HepG2 (cell line): Measurements from ENCODE around the gene SLC36A3. TPM values are rescaled to one million over a fixed set of nuclear protein-coding genes. Genes with fewer than 3 reads are reported as not detected.
A peak's percentile ranks its signal among the peaks of the same experiment; 100 is the strongest.

Source experiments
- ARID4A ChIP-seq: sonication (generic); formaldehyde crosslinking; IDR thresholded peaks from 2 replicates; pipeline ENCODE4 v1.5.0; 2020; ENCODE audit warnings: mild to moderate bottlenecking, missing genetic modification reagents, borderline replicate concordance
- KLF16 ChIP-seq, 2 experiments: sonication (generic) in 1 of 2; formaldehyde crosslinking in 1 of 2; IDR thresholded peaks; 2 replicates each; pipeline versions ENCODE4 v1.6.1 to v1.8.0; 2016 to 2023; ENCODE audit warnings: missing genetic modification reagents in 2 of 2, missing compliant biosample characterization in 1 of 2
- MLXIP ChIP-seq: sonication (generic); formaldehyde crosslinking; IDR thresholded peaks from 2 replicates; pipeline ENCODE4 v1.9.0; 2021; ENCODE audit warnings: missing genetic modification reagents, borderline replicate concordance
- PBX3 ChIP-seq: sonication (generic); formaldehyde crosslinking; IDR thresholded peaks from 2 replicates; pipeline ENCODE4 v1.8.1; 2023; ENCODE audit warnings: missing genetic modification reagents, inconsistent platforms, borderline replicate concordance
- RXRA ChIP-seq: sonication (generic); formaldehyde crosslinking; IDR thresholded peaks from 2 replicates; pipeline ENCODE4 v1.5.1; 2020; ENCODE audit warnings: missing genetic modification reagents
- SKI ChIP-seq: fragments of 450-650 bp; IDR thresholded peaks from one replicate; pipeline ENCODE4 v1.6.1; 2018; ENCODE audit warnings: mild to moderate bottlenecking; ENCODE audit not compliant: partially characterized antibody
- ZFP37 ChIP-seq: sonication (generic); formaldehyde crosslinking; IDR thresholded peaks from 2 replicates; pipeline ENCODE4 v1.4.0; 2020; ENCODE audit warnings: missing genetic modification reagents, borderline replicate concordance
- ZNF225 ChIP-seq: sonication (generic); formaldehyde crosslinking; IDR thresholded peaks from 2 replicates; pipeline ENCODE4 v1.4.0; 2020; ENCODE audit warnings: mild to moderate bottlenecking, missing genetic modification reagents
- ZNF451 ChIP-seq: sonication (generic); formaldehyde crosslinking; IDR thresholded peaks from 2 replicates; pipeline ENCODE4 v1.5.0; 2020; ENCODE audit warnings: mild to moderate bottlenecking, missing genetic modification reagents
- ZNF543 ChIP-seq: sonication (generic); formaldehyde crosslinking; IDR thresholded peaks from 2 replicates; pipeline ENCODE4 v1.4.0; 2020; ENCODE audit warnings: mild to moderate bottlenecking, missing genetic modification reagents
- ZNF558 ChIP-seq: sonication (generic); formaldehyde crosslinking; IDR thresholded peaks from 2 replicates; pipeline ENCODE4 v1.9.0; 2022; ENCODE audit warnings: mild to moderate bottlenecking, missing genetic modification reagents, borderline replicate concordance
- ZNF574 ChIP-seq: sonication (generic); formaldehyde crosslinking; IDR thresholded peaks from 2 replicates; pipeline ENCODE4 v1.4.0; 2020; ENCODE audit warnings: missing genetic modification reagents
- ZNF720 ChIP-seq: sonication (generic); formaldehyde crosslinking; IDR thresholded peaks from 2 replicates; pipeline ENCODE4 v1.4.0; 2020; ENCODE audit warnings: missing genetic modification reagents
- ZNF800 ChIP-seq: sonication (generic); formaldehyde crosslinking; IDR thresholded peaks from 2 replicates; pipeline ENCODE4 v1.4.0; 2020; ENCODE audit warnings: missing genetic modification reagents
- polyA plus RNA-seq, 8 experiments: library from polyadenylated mRNA; depleted of rRNA in 3 of 8; stranded (reverse) in 7 of 8; unstranded in 1 of 8; fragments of >200 nt; fragmentation: Illumina TruSeq in 4 of 8; extraction: Trizol in 4 of 8; gene quantifications; 2 replicates each; pipeline versions ENCODE4 v1.2.1 to v1.2.3, GENCODE V29; 2011 to 2016; ENCODE audit warnings: low read depth in 4 of 8, missing spikeins in 1 of 8, mixed read lengths in 1 of 8; ENCODE audit not compliant: insufficient read depth in 1 of 8
- total RNA-seq, 5 experiments: library from RNA; depleted of rRNA; stranded (reverse); fragments of >200 nt; fragmentation: Illumina TruSeq; extraction: Trizol; gene quantifications; 2 replicates each; pipeline ENCODE4 v1.2.3, GENCODE V29; 2016; ENCODE audit warnings: low read depth in 1 of 5

The SLC36A3 gene
- total and polyA plus RNA-seq, 2 of the 13 experiments (the other 11 are each of a cell fraction or from before 2014, with no cell fraction given): not detected

GRCh38 chr5:151234476-151235238 is 68.9 kb downstream of the SLC36A3 start (continued):
- peak; percentile 88 for TF ChIP-seq ZNF800 (CRISPR knock-in tag)
- no peak for TF ChIP-seq PBX3 (CRISPR knock-in tag)
- TF ChIP-seq MLXIP (CRISPR knock-in tag): no peak
- TF ChIP-seq ZNF451: no peak
- TF ChIP-seq ARID4A: peak; percentile 68; the same call in 1 of the 2 replicates
- TF ChIP-seq ZFP37 (CRISPR knock-in tag): no peak
- peak; percentile 50; the same call in 1 of the 2 replicates for TF ChIP-seq RXRA (CRISPR knock-in tag)
- no peak for TF ChIP-seq ZNF558 (CRISPR knock-in tag)
- no peak for TF ChIP-seq ZNF720 (CRISPR knock-in tag)
- no peak for TF ChIP-seq ZNF225 (CRISPR knock-in tag)
- peak; percentile 31; the same call in 1 of the 2 replicates for TF ChIP-seq ZNF574
- TF ChIP-seq ZNF543 (CRISPR knock-in tag): no peak; the same call in 1 of the 2 replicates
- TF ChIP-seq KLF16 (CRISPR knock-in tag; IDR thresholded peaks at IDR 0.05): peak in 1 of 2 experiments; percentile 70; a peak in 2 of 4 replicates
- TF ChIP-seq SKI: peak; percentile 55
